Activated CD4-positive, alpha-beta T cell treated with anti-CD3 and anti-CD28 coated beads, Interleukin-10, Interleukin-2, amounts not matched to agents 100 ng/mL and 50 ng/mL, durations not matched to agents 16 hours and 8 hours (primary cell): Measurements from ENCODE around the gene CRYGC.
"Not testable (repeated sequence)": the region's sequence is repeated elsewhere in the genome, so short reads cannot be mapped to it uniquely, and the experiment has no call there.

Experiments
- DNase-seq: peaks from one replicate; pipeline ENCODE4 v3.0.0-alpha.2; 2020

Gene CRYGC

DNA sequence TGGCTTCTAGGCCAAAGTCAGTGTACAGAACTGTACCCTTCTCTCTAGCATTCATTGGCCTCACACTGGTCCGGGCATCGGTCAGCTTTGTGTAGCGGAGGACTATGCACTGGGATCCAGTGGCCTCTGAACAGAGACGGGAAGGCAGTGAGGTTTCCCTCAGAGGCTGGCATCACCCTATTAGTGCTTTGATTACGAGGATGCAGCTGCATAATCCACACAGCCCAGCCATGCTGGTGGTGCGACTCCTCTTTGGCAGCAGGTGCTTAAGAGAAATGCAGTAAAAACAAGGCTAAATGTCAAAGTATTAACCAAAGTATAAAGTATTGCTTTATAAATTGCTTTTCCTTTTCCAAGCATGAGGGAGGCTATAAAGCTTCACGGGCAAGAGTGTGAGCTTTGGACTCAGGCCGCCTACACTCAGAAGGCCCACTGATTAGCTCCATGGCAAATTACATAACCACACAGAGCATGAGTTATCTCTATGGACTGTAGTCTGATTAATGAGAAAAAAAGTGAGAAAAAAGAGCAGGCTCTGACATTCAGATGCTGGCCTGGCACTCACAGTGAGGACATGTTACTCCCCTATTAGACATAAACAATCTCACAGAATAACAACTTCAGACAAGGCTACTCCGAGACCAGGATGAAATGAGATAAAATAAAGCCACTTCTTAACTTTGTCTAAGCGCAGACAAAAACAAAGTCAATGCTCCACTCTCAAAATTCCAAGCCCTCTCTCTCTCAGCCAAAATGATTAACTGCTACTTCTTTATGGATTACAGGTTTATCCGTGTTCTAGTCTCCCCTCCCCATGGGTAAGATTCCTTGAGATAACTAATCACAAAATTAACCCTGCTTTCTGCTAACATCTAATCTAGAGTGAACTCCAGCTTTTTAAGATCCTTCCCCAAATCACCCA lies 6.4 kb upstream of the CRYGC start:
- DNase-seq, result no peak

DNA sequence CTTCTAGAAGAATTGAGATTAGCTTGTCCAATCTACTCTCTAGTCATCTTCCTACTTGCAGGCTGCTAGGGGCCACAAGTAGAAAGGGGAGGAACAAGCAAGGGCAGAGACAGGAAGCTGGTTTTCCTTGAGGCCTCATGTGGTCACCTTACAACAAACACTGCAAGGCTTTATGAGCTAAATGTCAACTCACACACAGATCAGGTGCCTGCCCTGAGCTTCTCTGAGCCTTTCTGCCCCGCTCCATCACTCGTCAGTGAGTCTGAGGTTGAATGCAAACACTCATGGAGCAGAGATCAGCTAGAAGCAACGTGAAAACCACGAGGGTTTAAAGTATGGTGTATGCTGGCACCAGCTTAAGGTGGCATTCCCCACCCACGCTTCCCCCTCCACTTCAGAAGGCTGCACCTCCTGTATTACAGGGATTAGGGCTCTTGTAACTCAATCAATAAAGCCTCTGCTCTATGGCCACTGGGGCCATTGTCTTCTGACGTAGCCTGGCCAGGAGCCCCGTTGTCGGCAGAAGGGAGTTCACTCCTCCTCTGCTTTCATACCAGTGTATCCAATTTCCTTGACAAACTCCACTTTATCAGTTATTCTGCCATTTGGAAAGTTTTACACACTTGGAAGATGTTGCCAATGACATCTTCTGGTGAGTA lies 5.4 kb upstream of the CRYGC start:
- peak; percentile 31 for DNase-seq

- no peak for DNase-seq
These were observed 1.1 kb upstream of the CRYGC start for GRCh38 chr2:208130712-208131110.

DNA sequence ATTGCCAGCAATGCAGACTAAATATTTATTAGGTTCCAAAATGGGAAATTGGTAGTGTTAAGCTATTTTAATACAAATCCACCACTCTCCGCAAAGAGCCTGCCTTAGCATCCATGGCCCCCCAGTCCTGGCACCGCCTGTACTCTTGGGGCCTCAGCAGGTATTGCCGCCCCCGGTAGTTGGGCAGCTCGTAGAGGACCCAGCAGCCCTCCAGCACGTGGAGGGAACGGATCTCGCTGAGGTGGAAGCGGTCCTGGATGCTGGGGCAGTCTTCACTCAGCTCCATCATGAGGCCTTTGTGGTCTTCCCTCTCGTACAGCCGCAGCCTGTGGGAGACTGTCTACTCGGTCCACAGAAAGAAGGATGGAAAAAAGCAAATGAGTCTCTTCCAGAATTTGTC lies 1.5 kb downstream of the CRYGC start:
- no peak for DNase-seq

- DNase-seq, result no peak
These were observed 2.5 kb downstream of the CRYGC start for GRCh38 chr2:208127090-208127489.

DNA sequence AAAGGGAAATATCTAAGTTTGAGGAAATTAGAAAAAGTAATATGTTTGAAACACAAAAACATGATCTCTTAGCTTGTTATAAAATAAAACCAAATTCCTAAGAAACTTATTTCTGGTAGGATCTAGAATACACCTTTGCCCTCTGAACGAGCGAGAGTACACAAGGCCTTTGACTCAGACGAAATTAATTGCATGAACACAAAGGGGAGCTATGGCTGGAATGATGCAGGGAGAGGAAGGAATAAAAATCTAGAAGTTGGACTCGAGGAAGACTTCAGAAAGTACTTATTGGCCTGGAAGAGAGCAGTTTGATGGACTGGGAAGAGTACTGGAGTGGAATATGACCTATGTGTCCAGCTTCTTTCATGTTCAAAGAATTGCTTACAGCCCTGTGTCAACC lies 4.4 kb downstream of the CRYGC start:
- no peak for DNase-seq

GRCh38 chr2:208124013-208124715 lies 5.5 kb downstream of the CRYGC start, which contains the start of gene CRYGD:
Gene CRYGD, minus strand, starts transcription at chr2:208124524. Its CDS starts 51 bp downstream, at chr2:208124473.
- DNase-seq, result not testable (repeated sequence)

DNA sequence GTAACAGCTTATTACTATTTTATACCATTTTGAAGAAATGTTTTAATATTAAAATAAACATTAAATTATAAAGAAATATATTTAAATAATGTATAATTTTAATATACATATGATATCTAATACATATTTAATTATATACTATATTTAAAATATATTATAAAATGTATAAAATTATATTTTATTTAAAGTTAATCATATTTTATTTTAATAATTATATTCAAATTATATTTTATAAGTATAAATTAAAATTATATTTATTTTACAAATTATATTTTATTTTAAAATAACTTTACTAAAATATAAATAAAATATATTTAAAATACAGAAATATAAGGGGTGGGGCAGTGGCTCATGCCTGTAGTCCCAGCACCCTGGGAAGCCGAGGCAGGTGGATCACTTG lies 7.4 kb downstream of the CRYGC start:
- DNase-seq, result no peak

DNA sequence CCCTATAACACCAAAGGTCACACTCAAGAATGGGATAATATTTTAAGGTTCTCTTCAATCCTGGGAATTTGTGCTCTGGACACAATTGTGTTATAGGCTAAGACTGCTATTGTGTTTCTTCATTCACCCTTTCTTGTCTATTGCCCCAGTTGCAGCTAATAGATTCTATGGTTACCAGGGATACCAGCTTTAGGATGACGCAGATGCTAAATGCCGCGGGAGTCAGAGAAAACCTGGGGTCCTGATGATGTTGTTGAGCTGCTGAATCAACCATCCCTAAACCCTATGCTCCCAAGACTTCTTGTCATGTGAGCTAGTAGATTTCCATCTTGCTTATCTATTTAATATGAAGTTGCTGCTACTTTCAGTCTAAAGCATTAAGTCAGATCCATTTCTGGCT lies 10.7 kb downstream of the CRYGC start:
- no peak for DNase-seq

GRCh38 chr2:208117390-208117789 lies 12.2 kb downstream of the CRYGC start:
- DNase-seq, result not testable (repeated sequence)

GRCh38 chr2:208112969-208113368 lies 16.7 kb downstream of the CRYGC start:
- no peak for DNase-seq

GRCh38 chr2:208112273-208112745 lies 17.3 kb downstream of the CRYGC start:
- not testable (repeated sequence) for DNase-seq

DNA sequence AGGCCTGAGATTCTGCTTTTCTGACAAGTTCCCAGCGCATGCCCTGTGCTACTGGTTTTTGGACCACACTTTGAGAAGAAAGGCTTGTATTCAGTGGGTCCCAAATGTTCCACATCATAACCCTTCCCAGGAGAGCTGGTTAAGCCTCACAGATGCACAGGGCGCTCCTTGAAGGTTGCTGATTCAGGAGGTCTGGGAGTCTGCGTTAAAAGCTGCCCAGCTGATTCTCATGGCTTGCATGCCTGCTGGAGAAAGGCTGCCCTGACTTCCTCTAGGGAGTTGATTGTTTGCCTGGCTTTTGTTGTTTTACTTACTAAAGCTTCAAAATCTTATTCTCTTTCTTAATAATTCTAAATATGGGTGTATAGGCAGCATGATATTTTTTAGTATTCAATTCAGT lies 26.0 kb downstream of the CRYGC start:
- no peak for DNase-seq

DNA sequence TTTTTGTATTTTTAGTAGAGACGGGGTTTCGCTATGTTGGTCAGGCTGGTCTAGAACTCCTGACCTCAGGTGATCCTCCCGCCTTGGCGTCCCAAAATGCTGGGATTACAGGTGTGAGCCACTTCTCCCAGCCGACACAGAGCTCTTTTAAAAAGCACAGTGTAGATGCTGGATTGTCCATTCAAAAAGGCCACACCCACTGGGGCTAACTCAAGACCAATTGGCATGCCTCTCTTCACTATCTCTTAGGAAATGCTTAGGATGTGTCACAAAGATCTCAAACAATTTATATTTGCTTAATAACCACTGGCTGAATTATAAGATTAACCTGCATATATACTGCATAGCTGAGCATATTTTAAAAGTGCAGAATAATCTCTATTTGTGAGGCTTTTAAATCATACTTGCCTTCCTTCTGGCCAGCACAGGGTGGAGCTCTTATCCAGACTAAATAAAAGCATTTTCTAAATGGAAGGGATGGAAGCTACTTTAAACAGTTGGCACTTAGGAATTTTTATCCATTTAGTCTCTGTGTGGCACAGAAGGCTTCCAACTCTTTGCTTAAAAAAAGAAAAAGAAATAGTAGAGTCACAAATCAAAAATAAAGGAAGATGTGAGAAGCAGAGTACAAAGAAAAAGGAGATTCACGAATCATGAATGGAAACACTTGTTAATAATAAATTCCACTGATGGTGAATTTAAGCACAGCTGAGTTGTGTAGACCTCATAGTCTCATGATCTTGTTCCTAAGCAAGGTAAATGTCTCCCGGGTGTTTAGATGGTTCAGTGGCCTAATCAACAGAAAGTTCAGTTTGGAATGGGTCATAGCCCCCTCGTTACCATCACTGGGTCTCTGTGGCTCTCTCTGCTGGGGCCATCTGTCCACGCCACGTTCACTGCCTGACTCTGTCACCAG lies 27.7 kb downstream of the CRYGC start:
- DNase-seq, result no peak

DNA sequence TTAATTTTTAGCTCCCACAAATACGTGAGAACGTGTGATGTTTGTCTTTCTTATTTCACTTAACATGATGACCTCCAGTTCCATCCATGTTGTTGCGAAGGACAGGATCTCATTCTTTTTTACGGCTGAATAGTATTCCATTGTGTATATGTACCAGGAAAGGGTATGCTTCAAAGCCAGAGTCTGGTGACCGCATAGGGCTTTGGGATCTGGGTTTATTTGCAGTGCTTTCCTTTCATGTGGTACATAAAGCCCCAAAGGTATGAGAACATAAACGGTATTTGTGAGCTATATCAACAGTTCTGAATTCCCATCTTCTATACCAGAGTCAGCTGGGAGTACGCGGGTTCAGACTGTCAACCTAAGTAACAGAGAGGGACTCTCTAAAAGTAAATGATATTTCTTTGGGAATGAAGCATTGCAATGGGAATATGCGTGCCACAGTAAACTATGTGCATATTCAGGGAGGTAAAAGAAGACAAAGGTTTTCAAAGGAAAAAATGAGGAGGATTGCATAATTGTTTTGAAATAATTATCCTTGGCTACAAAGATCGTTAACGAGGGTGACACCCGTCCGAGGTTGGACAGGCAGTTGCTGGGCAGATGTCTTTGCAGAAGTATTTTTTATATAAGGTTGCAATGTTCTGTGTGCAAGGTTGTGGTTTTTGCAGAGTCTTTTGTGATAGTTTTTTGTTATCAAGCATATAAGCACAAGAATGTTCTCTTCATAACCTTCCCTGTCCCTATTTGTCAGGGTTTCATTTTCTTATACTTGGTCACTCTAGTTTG lies 29.8 kb downstream of the CRYGC start:
- DNase-seq, result no peak

- not testable (repeated sequence) for DNase-seq
These were observed 30.9 kb downstream of the CRYGC start for GRCh38 chr2:208098701-208099100.

GRCh38 chr2:208098267-208098666 lies 31.4 kb downstream of the CRYGC start:
- no peak for DNase-seq

DNA sequence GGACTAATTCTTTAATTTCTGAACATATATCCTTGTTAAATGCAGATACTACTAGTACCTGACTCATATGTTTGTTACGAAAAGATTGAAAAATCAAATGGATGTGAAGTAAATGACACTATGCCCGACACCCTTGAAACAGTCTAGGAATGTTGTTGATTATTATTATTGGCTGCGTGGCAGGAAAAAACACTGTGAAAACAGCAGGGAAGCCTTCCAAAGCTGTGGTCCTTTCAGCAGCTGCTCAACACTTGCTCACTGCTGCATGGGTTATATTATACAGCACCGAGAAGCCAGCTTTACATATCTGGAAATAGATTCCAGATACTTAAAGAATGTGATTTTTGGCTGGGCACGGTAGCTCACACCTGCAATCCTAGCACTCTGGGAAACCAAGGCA lies 31.8 kb downstream of the CRYGC start:
- DNase-seq, result no peak

GRCh38 chr2:208097313-208097712 lies 32.3 kb downstream of the CRYGC start:
- DNase-seq, result no peak

DNA sequence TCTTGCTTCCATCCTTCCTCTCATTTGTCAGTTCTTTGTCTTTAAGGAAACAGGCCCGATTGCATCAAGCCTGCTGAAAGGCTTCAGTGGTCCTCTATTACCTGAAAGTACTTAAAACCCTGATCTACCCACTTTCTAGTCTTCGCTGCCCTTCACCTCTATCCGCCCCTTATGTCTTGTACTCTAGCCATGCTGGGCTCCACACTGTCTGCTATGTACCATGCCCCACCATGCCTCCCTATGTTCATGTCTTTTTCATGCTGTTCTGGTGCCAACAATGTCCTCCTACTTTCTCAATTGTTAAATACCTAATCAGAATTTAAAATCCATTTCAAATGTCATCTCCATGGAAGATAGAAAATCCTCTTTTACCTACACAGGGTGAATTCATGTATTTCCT lies 33.5 kb downstream of the CRYGC start:
- DNase-seq, result no peak

DNA sequence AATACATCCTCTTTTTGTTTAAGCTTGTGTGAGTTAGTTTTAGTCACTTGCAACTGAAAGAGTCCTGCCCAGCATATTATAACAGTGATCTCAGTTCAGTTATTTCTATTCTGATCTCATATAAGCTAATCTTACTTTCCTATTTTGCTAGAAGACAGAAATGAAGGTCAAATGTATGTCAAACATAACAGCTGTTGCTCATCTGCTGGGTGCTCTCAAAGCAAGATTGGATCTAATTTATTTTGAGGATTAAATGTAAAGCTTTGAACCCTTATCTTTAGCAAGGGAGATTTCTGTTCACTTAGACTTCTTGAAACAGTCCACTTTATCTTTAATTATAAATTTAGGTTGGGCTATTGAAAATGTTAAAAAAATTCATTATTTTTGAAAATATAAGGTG lies 36.5 kb downstream of the CRYGC start:
- no peak for DNase-seq
